HEK293 (cell line): ENCODE data around the gene BTBD16.

Experiments
- CTCF ChIA-PET: fragments of 350-600 bp; formaldehyde crosslinking; extraction: SDS; loops from one replicate; lab custom pipeline; 2021; ENCODE audit warnings: antibody characterized with exemption; lab: Yijun Ruan, JAX
- POLR2A ChIA-PET: fragments of 300-600 bp; formaldehyde crosslinking; extraction: SDS; loops from one replicate; lab custom pipeline; 2020; ENCODE audit warnings: antibody characterized with exemption, inconsistent platforms; lab: Yijun Ruan, JAX
- H3K27ac ChIP-seq: fragments of 200-500 bp; sonication (Bioruptor generic); 2 replicates; pipeline ENCODE4 v1.5.1; 2014; ENCODE audit warnings: low read depth, low read length, control low read depth, inconsistent platforms; ENCODE audit errors: extremely low read depth
- H3K36me3 ChIP-seq, 2 experiments: fragments of 200-500 bp in 1 of 2; sonication (Bioruptor generic) in 1 of 2; 1 replicate in 1 of 2; 2 replicates in 1 of 2; pipeline ENCODE4 v1.5.1; 2014 to 2017; ENCODE audit warnings: inconsistent platforms in 2 of 2, low read length in 2 of 2; ENCODE audit not compliant: control insufficient read depth in 2 of 2, insufficient read depth in 1 of 2
- H3K4me1 ChIP-seq: fragments of 200-500 bp; sonication (Bioruptor generic); 2 replicates; pipeline ENCODE4 v1.5.1; 2014; ENCODE audit warnings: mild to moderate bottlenecking, low read length, inconsistent platforms; ENCODE audit not compliant: control insufficient read depth, insufficient read depth
- H3K4me3 ChIP-seq: 2 replicates; pipeline ENCODE4 v1.5.1; 2011; ENCODE audit warnings: low read depth, mild to moderate bottlenecking, control low read depth, low read length, moderate library complexity
- H3K9me3 ChIP-seq: fragments of 200-500 bp; sonication (Bioruptor generic); 2 replicates; pipeline ENCODE4 v1.5.1; 2014; ENCODE audit warnings: low read depth, low read length, inconsistent platforms; ENCODE audit not compliant: control insufficient read depth, insufficient read depth
- BCL11B ChIP-seq: fragments of 450-650 bp; formaldehyde crosslinking; IDR thresholded peaks from 2 replicates; pipeline ENCODE4 v1.5.1; 2016; ENCODE audit warnings: low read depth, missing biosample characterization, missing genetic modification characterization
- CTCF ChIP-seq: fragments of 450-650 bp; formaldehyde crosslinking; IDR thresholded peaks from 2 replicates; pipeline ENCODE4 v1.5.1; 2016; ENCODE audit warnings: missing biosample characterization, missing genetic modification characterization
- EGR2 ChIP-seq: fragments of 450-650 bp; formaldehyde crosslinking; IDR thresholded peaks from 2 replicates; pipeline ENCODE4 v1.5.1; 2016; ENCODE audit warnings: low read depth, missing biosample characterization, missing genetic modification characterization
- MYNN ChIP-seq: fragments of 450-650 bp; formaldehyde crosslinking; IDR thresholded peaks from 2 replicates; pipeline ENCODE4 v1.5.1; 2016; ENCODE audit warnings: missing biosample characterization, missing genetic modification characterization, borderline replicate concordance
- SALL2 ChIP-seq: fragments of 450-650 bp; formaldehyde crosslinking; IDR thresholded peaks from 2 replicates; pipeline ENCODE4 v1.5.0; 2017; ENCODE audit warnings: missing biosample characterization, mild to moderate bottlenecking, missing genetic modification characterization, borderline replicate concordance
- SP7 ChIP-seq: fragments of 450-650 bp; formaldehyde crosslinking; IDR thresholded peaks from 2 replicates; pipeline ENCODE4 v1.5.1; 2016; ENCODE audit warnings: missing biosample characterization, missing genetic modification characterization
- ZBTB1 ChIP-seq: fragments of 450-650 bp; formaldehyde crosslinking; IDR thresholded peaks from 2 replicates; pipeline ENCODE4 v1.5.1; 2016; ENCODE audit warnings: missing biosample characterization, missing genetic modification characterization
- ZBTB20 ChIP-seq: fragments of 450-650 bp; formaldehyde crosslinking; IDR thresholded peaks from 2 replicates; pipeline ENCODE4 v1.5.1; 2016; ENCODE audit warnings: missing biosample characterization, missing genetic modification characterization
- ZBTB44 ChIP-seq: fragments of 450-650 bp; IDR thresholded peaks from 2 replicates; pipeline ENCODE4 v1.5.1; 2018; ENCODE audit warnings: missing biosample characterization, mild to moderate bottlenecking, missing genetic modification characterization
- ZNF112 ChIP-seq: fragments of 450-650 bp; formaldehyde crosslinking; IDR thresholded peaks from 2 replicates; pipeline ENCODE4 v1.5.0; 2017; ENCODE audit warnings: missing biosample characterization, missing genetic modification characterization
- ZNF174 ChIP-seq: fragments of 450-650 bp; formaldehyde crosslinking; IDR thresholded peaks from 2 replicates; pipeline ENCODE4 v1.5.0; 2017; ENCODE audit warnings: missing biosample characterization, mild to moderate bottlenecking, missing genetic modification characterization
- ZNF248 ChIP-seq: fragments of 450-650 bp; formaldehyde crosslinking; IDR thresholded peaks from 2 replicates; pipeline ENCODE4 v1.5.1; 2017; ENCODE audit warnings: missing biosample characterization, missing genetic modification characterization
- ZNF341 ChIP-seq: fragments of 450-650 bp; formaldehyde crosslinking; IDR thresholded peaks from 2 replicates; pipeline ENCODE4; 2016; ENCODE audit warnings: low read depth, missing biosample characterization, missing genetic modification characterization
- ZNF350 ChIP-seq: fragments of 450-650 bp; formaldehyde crosslinking; IDR thresholded peaks from 2 replicates; pipeline ENCODE4 v1.5.0; 2017; ENCODE audit warnings: missing biosample characterization, mild to moderate bottlenecking, missing genetic modification characterization
- ZNF394 ChIP-seq: fragments of 450-650 bp; formaldehyde crosslinking; IDR thresholded peaks from 2 replicates; pipeline ENCODE4 v1.5.1; 2016; ENCODE audit warnings: missing biosample characterization, missing genetic modification characterization, mild to moderate bottlenecking, moderate library complexity, borderline replicate concordance
- ZNF398 ChIP-seq: fragments of 450-650 bp; formaldehyde crosslinking; IDR thresholded peaks from 2 replicates; pipeline ENCODE4 v1.5.1; 2017; ENCODE audit warnings: missing biosample characterization, missing genetic modification characterization
- ZNF473 ChIP-seq: fragments of 450-650 bp; formaldehyde crosslinking; IDR thresholded peaks from 2 replicates; pipeline ENCODE4 v1.5.1; 2017; ENCODE audit warnings: missing biosample characterization, missing genetic modification characterization
- ZNF510 ChIP-seq: fragments of 450-650 bp; formaldehyde crosslinking; IDR thresholded peaks from 2 replicates; pipeline ENCODE4 v1.5.1; 2018; ENCODE audit warnings: mild to moderate bottlenecking, missing genetic modification characterization, missing biosample characterization; ENCODE audit not compliant: insufficient replicate concordance
- ZNF548 ChIP-seq: fragments of 450-650 bp; formaldehyde crosslinking; IDR thresholded peaks from 2 replicates; pipeline ENCODE4 v1.5.1; 2016; ENCODE audit warnings: missing biosample characterization, missing genetic modification characterization
- ZNF560 ChIP-seq: fragments of 450-650 bp; formaldehyde crosslinking; IDR thresholded peaks from 2 replicates; pipeline ENCODE4 v1.5.1; 2017; ENCODE audit warnings: missing biosample characterization, missing genetic modification characterization, borderline replicate concordance
- ZNF571 ChIP-seq: fragments of 450-650 bp; formaldehyde crosslinking; IDR thresholded peaks from 2 replicates; pipeline ENCODE4 v1.5.0; 2017; ENCODE audit warnings: missing biosample characterization, missing genetic modification characterization
- ZNF596 ChIP-seq: fragments of 450-650 bp; IDR thresholded peaks from 2 replicates; pipeline ENCODE4 v1.5.0; 2018; ENCODE audit warnings: missing biosample characterization, mild to moderate bottlenecking, missing genetic modification characterization, moderate library complexity
- ZNF624 ChIP-seq: fragments of 450-650 bp; formaldehyde crosslinking; IDR thresholded peaks from 2 replicates; pipeline ENCODE4 v1.5.1; 2017; ENCODE audit warnings: missing biosample characterization, missing genetic modification characterization
- ZNF626 ChIP-seq: fragments of 450-650 bp; sonication (Bioruptor Pico); formaldehyde crosslinking; IDR thresholded peaks from 2 replicates; pipeline ENCODE4 v1.5.1; 2018; ENCODE audit warnings: missing biosample characterization, missing genetic modification characterization, inconsistent platforms
- ZNF639 ChIP-seq: fragments of 450-650 bp; formaldehyde crosslinking; IDR thresholded peaks from 2 replicates; pipeline ENCODE4 v1.5.1; 2016; ENCODE audit warnings: missing biosample characterization, missing genetic modification characterization
- ZNF776 ChIP-seq: fragments of 450-650 bp; formaldehyde crosslinking; IDR thresholded peaks from 2 replicates; pipeline ENCODE4 v1.5.0; 2017; ENCODE audit warnings: missing biosample characterization, missing genetic modification characterization, borderline replicate concordance
- ZNF785 ChIP-seq: fragments of 450-650 bp; formaldehyde crosslinking; IDR thresholded peaks from 2 replicates; pipeline ENCODE4 v1.5.1; 2016; ENCODE audit warnings: missing biosample characterization, missing genetic modification characterization
- ZNF837 ChIP-seq: fragments of 450-650 bp; formaldehyde crosslinking; IDR thresholded peaks from 2 replicates; pipeline ENCODE4 v1.5.1; 2016; ENCODE audit warnings: missing biosample characterization, missing genetic modification characterization
- ZNF843 ChIP-seq: fragments of 450-650 bp; formaldehyde crosslinking; IDR thresholded peaks from 2 replicates; pipeline ENCODE4 v1.5.1; 2016; ENCODE audit warnings: missing biosample characterization, missing genetic modification characterization
- TF ChIP-seq, protein P1 (sequence below): fragments of 450-650 bp; formaldehyde crosslinking; IDR thresholded peaks from 2 replicates; pipeline ENCODE4 v1.5.1; 2016; ENCODE audit warnings: missing biosample characterization, missing genetic modification characterization

BTBD16 gene

DNA sequence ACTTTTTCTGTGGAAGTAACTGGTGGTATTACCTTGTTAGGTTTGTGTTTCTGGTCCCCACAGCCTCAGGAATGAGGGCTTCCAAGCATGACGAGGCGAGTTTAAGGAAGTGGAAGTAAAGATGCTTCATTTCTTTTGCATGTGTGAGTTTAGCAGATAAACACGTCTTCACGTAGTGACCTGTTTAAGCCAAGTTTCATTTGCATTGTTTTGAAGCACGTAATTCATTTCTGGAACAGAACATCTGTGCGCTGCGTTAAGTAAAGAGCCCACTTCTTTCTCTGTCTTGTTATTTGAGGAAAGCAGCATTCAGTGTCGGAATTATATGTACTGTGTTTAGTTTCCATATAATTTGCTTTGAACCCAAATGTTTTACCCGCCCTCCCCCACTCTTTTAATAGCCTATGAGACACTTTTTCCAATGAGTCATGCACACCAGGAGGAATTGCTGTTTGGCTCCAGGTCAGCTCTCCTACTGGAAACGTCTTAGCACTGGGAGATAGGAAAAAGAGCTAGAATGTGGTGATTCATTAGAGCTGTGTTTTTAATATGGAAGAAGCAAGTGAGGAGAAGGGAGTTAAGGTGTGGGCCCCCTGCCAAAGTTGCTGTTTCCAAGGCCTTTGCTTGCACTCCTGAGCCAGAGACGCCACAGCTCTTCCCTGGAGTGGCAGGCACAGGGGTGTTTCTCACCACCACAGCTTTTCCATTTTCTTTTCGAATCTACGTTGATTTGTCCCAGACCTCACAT, 36.7 kb downstream of the BTBD16 start:
- CTCF ChIA-PET = interaction anchor here (0.7 to 3.0 kb wide), 8 partner anchors 10 to 341 kb away, joined by 3 to 25 read pairs (median 4); no protein-coding TSS in a partner anchor
- POLR2A ChIA-PET = interaction anchor here (1.0 kb wide), 1 partner anchor 66 kb away, joined by 5 read pairs; the partner anchor contains the start of gene PLEKHA1
- Histone ChIP-seq H3K9me3 (no peaks in the 10 kb centered on the region), H3K4me3 (no peak overlapping the region; the same call in 1 of the 2 replicates), H3K36me3 (no peaks in the 10 kb centered on the region; a peak in 1 of 3 replicates), H3K27ac (peak overlapping the region; percentile 64), H3K4me1 (peaks cover 13% of the 10 kb centered on the region)
- no peak for TF ChIP-seq ZNF248 (tag by site-specific recombination)
- TF ChIP-seq ZNF624 (tag by site-specific recombination) = no peak
- peak; percentile 98 for TF ChIP-seq SP7
- no peak for TF ChIP-seq BCL11B (tag by site-specific recombination)
- TF ChIP-seq ZNF394 = peak; percentile 73
- no peak for TF ChIP-seq ZNF596 (tag by site-specific recombination)
- TF ChIP-seq ZBTB20 (tag by site-specific recombination) = no peak; the same call in 1 of the 2 replicates
- no peak for TF ChIP-seq ZNF571 (tag by site-specific recombination)
- no peak for TF ChIP-seq ZNF473 (tag by site-specific recombination)
- TF ChIP-seq ZNF510 (tag by site-specific recombination) = no peak
- TF ChIP-seq ZNF776 (tag by site-specific recombination) = no peak
- TF ChIP-seq ZNF785 (tag by site-specific recombination) = no peak
- no peak for TF ChIP-seq CTCF (tag by site-specific recombination)
- peak; percentile 82 for TF ChIP-seq ZNF843 (tag by site-specific recombination)
- TF ChIP-seq, protein P1, sequence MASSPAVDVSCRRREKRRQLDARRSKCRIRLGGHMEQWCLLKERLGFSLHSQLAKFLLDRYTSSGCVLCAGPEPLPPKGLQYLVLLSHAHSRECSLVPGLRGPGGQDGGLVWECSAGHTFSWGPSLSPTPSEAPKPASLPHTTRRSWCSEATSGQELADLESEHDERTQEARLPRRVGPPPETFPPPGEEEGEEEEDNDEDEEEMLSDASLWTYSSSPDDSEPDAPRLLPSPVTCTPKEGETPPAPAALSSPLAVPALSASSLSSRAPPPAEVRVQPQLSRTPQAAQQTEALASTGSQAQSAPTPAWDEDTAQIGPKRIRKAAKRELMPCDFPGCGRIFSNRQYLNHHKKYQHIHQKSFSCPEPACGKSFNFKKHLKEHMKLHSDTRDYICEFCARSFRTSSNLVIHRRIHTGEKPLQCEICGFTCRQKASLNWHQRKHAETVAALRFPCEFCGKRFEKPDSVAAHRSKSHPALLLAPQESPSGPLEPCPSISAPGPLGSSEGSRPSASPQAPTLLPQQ (tag by site-specific recombination) = peak; percentile 89
- TF ChIP-seq ZNF626 = peak; percentile 86; the same call in 1 of the 2 replicates
- no peak for TF ChIP-seq ZNF112 (tag by site-specific recombination)
- peak; percentile 71 for TF ChIP-seq ZNF341 (tag by site-specific recombination)
- TF ChIP-seq ZNF548 (tag by site-specific recombination) = no peak
- TF ChIP-seq ZNF560 (tag by site-specific recombination) = no peak
- TF ChIP-seq ZNF837 (tag by site-specific recombination) = no peak
- peak; percentile 45; the same call in 1 of the 2 replicates for TF ChIP-seq ZBTB44 (tag by site-specific recombination)
- peak; percentile 64 for TF ChIP-seq ZNF639 (tag by site-specific recombination)
- no peak for TF ChIP-seq ZNF174 (tag by site-specific recombination)
- no peak for TF ChIP-seq MYNN (tag by site-specific recombination)
- TF ChIP-seq ZNF398 (tag by site-specific recombination) = peak; percentile 84
- no peak for TF ChIP-seq EGR2 (tag by site-specific recombination)
- TF ChIP-seq ZNF350 = no peak
- TF ChIP-seq SALL2 (tag by site-specific recombination) = no peak
- TF ChIP-seq ZBTB1 (tag by site-specific recombination) = peak; percentile 62; the same call in 1 of the 2 replicates
